ENCODE results near the gene GOLGA6L1.
"Not testable (repeated sequence)": the region's sequence is repeated elsewhere in the genome, so short reads cannot be mapped to it uniquely, and the experiment has no call there.

GOLGA6L1 gene, protein sequence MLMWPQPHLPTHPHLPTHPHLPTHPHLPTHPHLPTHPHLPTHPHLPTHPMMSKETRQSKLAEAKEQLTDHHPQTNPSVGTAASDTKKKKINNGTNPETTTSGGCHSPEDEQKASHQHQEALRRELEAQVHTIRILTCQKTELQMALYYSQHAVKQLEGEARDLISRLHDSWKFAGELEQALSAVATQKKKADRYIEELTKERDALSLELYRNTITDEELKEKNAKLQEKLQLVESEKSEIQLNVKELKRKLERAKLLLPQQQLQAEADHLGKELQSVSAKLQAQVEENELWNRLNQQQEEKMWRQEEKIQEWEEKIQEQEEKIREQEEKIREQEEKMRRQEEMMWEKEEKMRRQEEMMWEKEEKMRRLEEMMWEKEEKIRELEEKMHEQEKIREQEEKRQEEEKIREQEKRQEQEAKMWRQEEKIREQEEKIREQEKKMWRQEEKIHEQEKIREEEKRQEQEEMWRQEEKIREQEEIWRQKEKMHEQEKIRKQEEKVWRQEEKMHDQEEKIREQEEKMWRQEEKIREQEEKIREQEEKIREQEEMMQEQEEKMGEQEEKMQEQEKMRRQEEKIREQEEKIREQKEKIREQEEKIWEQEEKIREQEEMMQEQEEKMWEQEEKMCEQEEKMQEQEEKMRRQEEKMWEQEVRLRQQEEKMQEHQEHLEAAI

DNA sequence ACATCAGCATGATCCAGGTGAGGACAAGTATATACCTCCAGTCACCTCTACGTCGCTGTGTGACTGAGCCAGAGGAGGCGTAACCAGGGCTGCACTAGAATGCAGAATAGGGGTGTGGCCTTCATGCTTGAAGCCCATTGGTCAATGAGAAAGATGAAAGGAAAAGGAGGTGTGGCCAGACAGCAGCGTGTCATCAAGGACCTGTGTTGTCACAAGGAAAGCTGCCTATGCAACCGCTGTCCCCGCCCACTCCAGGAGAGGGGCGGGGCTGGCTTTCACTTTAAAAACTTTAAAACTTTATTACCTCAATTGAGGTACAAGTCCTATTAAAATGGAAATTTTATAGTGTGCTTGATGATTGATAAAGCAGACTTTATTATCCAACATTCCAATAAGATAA lies at the start of gene GOLGA6L1:
Gene GOLGA6L1, minus strand, starts transcription at position 101 of the 400 bp plus-strand sequence. Its CDS starts 91 bp downstream, at position 10.
- not testable (repeated sequence) for H3K4me3 ChIP-seq (replicated peaks; ENCODE audit: low read depth, low read length); DNase-seq (ENCODE audit: low read depth)

DNA sequence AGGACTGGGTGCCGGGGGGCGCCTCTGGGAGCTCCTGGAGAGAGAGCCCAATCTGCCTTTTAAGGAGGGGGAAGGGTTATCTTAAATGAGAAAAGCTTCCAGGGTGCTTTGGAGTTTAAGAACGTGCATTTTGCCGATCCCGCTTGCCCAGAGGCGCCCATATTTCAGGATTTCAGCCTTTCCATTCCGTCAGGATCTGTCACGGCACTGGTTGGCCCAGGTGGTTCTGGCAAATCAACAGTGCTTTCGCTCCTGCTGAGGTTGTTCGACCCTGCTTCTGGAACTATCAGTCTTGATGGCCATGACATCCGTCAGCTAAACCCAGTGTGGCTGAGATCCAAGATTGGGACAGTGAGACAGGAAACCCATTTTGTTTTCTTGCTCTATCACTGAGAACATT lies 44.6 kb upstream of the GOLGA6L1 start:
- not testable (repeated sequence) for DNase-seq (ENCODE audit: low read depth); H3K4me3 ChIP-seq (replicated peaks; ENCODE audit: low read depth, low read length)

DNA sequence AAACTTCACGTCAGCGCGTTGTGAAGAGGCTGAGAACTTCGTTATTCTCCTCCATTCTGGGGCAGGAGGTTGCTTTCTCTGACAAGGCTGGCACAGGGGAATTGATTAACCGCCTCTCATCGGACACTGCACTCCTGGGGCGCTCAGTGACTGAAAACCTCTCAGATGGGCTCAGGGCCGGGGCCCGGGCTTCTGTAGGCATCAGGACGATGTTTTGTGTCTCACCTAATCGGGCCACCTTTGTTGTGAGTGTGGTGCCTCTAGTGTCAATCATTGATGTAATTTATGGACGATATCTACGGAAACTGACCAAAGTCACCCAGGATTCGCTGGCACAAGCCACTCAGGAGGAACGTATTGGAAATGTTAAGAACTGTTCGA lies 43.9 kb upstream of the GOLGA6L1 start:
- not testable (repeated sequence) for H3K4me3 ChIP-seq (replicated peaks; ENCODE audit: low read depth, low read length); DNase-seq (ENCODE audit: low read depth)

DNA sequence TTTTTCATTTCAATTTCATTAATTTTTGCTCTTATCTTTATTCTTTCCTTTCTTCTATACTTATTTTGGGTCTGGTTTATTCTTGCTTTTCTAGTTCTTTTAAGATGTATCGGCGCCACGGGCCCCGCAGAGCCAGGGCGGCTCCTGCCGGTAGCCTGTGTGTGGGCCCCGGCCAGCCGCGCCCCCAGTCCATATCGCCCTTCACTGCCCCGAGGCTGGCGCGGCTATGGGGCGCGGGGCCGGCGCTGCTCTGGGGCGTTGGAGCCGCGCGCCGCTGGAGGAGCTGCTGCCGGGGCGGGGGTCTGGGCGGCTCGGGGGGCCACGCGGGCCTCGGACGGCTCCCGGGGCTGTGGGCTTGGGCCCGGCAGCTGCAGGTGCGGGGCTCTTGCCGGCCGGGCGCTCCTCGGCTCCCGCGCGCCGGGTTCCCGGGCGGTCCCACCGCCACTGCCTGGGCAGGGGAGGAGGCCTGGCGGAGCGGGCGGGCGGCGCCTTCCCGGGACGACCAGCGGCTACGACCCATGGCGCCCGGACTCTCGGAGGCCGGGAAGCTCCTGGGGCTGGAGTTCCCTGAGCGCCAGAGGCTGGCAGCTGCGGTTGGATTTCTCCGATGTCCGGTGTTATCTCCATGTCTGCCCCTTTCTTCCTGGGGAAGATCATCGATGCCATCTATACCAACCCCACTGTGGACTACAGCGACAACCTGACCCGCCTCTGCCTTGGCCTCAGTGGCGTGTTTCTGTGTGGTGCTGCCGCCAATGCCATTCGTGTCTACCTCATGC lies 43.3 kb upstream of the GOLGA6L1 start:
- H3K4me3 ChIP-seq (replicated peaks; ENCODE audit: low read depth, low read length); DNase-seq (ENCODE audit: low read depth): not testable (repeated sequence)

DNA sequence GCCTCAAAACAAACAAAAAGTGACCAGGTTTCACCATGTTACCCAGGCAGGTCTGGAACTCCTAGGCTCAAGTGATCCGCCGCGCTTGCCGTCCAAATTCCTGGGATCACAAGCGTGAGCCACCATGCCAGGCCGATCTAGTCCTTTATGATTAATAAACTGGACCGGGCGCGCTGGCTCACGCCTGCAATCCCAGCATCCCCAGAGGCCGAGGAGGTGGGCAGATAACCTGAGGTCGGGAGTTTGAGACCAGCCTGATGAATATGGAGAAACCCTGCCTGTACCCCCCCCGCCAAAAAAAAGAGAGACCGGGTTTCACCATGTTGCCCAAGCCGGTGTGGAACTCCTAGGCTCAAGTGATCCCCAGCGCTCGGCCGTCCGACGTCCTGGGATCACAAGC lies 40.1 kb upstream of the GOLGA6L1 start:
- not testable (repeated sequence) for H3K4me3 ChIP-seq (replicated peaks; ENCODE audit: low read depth, low read length); DNase-seq (ENCODE audit: low read depth)

DNA sequence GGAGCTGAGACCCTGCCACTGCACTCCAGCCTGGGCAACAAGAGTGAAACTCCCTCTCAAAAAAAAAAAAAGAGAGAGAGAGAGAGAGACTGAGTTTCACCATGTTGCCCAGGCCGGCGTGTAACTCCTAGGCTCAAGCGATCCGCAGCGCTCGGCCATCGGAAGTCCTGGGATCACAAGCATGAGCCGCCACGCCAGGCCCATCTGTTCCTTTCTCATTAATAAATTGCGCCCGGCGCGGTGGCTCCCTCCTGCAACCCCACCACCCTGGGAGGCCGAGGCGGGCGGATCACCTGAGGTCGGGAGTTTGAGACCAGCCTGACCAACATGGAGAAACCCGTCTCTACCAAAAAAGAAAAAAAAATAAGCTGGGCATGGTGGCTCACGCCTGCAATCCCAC lies 39.0 kb upstream of the GOLGA6L1 start:
- not testable (repeated sequence) for DNase-seq (ENCODE audit: low read depth); H3K4me3 ChIP-seq (replicated peaks; ENCODE audit: low read depth, low read length)

DNA sequence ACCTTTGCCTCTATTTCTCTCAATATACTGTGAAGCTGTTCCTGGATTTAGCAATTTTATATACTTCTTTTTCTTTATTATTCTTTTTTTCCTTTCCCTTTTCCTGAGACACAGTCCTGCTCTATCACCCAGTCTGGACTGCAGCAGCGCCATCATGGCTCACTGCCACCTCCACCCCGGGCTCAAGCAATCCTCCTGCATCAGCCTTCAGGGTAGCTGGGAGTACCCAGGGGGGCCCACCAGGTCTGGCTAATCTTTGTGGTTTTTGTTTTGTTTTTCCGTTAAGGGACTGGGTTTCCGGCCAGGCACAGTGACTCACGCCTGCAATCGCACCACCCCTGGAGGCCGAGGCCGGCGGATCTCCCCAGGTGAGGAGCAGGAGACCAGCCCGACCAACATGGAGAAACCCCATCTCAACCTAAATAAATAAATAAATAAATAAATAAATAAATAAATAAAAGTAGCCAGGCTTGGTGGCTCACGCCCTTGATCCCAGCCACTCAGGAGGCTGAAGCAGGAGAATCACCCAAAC lies 38.1 kb upstream of the GOLGA6L1 start:
- not testable (repeated sequence) for H3K4me3 ChIP-seq (replicated peaks; ENCODE audit: low read depth, low read length); DNase-seq (ENCODE audit: low read depth)

DNA sequence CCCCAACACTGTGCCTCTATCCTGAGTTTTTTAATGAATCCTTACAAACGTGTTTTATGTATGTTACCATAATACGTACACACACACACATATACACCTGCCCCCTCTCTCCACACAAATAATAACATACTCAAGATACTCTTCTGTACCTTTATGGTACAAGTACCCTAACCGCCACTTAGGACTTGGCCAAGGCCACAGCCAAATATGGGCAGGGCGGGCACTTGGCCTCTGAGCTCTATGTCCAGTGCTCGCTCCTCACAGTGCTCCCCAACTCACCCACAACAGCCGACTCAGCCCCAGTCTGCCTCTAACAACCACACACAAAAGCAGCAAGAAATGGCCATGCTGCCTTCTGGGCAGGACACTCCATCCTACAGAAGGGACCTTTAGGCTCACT lies 3.8 kb downstream of the GOLGA6L1 start:
- H3K4me3 ChIP-seq (replicated peaks; ENCODE audit: low read depth, low read length); DNase-seq (ENCODE audit: low read depth): not testable (repeated sequence)

DNA sequence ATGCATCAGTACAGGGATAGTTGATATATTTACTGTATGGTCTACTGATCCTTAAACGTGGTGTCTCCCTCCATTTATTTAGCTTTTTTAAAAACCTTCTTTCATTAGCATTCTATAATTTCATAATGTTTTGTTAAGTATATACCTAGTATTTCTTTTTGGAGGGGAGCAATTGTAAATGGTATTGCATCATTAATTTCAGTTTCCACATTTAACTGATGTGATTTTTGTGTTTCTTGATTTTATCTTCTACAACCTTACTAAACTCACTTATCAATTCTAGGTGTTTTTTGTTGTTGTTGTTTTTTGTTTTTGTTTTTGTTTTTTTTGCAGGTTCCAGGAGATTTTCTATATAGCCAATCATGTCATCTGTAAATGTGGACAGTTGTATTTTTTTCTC lies 18.4 kb downstream of the GOLGA6L1 start:
- TF ChIP-seq, protein P1, sequence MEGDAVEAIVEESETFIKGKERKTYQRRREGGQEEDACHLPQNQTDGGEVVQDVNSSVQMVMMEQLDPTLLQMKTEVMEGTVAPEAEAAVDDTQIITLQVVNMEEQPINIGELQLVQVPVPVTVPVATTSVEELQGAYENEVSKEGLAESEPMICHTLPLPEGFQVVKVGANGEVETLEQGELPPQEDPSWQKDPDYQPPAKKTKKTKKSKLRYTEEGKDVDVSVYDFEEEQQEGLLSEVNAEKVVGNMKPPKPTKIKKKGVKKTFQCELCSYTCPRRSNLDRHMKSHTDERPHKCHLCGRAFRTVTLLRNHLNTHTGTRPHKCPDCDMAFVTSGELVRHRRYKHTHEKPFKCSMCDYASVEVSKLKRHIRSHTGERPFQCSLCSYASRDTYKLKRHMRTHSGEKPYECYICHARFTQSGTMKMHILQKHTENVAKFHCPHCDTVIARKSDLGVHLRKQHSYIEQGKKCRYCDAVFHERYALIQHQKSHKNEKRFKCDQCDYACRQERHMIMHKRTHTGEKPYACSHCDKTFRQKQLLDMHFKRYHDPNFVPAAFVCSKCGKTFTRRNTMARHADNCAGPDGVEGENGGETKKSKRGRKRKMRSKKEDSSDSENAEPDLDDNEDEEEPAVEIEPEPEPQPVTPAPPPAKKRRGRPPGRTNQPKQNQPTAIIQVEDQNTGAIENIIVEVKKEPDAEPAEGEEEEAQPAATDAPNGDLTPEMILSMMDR (IDR thresholded peaks at IDR 0.05; ENCODE audit: low read length, missing control alignments): no peak
- no peak overlapping the region for H3K4me3 ChIP-seq (replicated peaks; ENCODE audit: low read depth, low read length)
- DNase-seq (ENCODE audit: low read depth): no peak

DNA sequence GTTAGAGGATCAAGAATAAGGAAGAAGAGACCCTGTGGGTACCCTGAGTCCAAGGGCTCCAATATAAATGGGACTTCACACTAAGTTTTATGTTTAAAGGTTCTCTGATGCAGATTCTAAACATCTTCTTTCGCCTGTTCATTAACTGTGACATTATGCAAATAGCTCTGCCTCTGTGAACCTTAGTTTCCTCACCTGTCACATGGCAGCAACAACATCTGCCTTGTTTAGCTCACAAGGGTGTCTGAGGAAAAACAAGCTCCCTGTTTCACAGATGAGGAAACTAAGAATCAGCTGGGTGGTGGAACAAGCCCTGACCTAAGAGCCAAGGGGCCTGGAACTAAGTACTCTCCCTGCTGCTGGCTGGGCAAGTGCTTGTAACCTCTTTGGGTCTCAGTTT lies 40.8 kb downstream of the GOLGA6L1 start:
- no peak for DNase-seq (ENCODE audit: low read depth)
- H3K4me3 ChIP-seq (replicated peaks; ENCODE audit: low read depth, low read length): no peak overlapping the region
- TF ChIP-seq, protein P1 (IDR thresholded peaks at IDR 0.05; ENCODE audit: low read length, missing control alignments): no peak

DNA sequence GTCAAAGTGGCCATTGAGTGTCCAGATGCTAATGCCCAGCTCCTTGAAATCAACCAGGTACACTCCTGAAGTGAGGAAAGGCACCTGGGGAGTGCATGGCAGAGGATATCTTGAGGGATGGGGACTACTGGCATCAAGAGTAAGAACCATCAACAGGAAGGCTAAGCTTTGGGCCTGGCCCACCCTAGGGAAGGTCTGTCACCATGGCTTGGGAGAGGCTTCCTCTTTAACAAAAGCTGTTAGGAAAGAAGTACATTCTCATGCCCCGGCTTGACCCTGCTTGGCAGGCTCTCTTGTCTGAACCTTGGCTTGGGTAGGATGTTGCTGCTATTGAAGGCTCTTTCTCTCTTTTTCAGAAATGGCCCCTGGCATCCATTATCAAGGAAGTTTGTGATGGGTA lies 53.5 kb downstream of the GOLGA6L1 start:
- no peak for DNase-seq (ENCODE audit: low read depth)
- TF ChIP-seq, protein P1 (IDR thresholded peaks at IDR 0.05; ENCODE audit: low read length, missing control alignments): no peak
- no peak overlapping the region for H3K4me3 ChIP-seq (replicated peaks; ENCODE audit: low read depth, low read length)

DNA sequence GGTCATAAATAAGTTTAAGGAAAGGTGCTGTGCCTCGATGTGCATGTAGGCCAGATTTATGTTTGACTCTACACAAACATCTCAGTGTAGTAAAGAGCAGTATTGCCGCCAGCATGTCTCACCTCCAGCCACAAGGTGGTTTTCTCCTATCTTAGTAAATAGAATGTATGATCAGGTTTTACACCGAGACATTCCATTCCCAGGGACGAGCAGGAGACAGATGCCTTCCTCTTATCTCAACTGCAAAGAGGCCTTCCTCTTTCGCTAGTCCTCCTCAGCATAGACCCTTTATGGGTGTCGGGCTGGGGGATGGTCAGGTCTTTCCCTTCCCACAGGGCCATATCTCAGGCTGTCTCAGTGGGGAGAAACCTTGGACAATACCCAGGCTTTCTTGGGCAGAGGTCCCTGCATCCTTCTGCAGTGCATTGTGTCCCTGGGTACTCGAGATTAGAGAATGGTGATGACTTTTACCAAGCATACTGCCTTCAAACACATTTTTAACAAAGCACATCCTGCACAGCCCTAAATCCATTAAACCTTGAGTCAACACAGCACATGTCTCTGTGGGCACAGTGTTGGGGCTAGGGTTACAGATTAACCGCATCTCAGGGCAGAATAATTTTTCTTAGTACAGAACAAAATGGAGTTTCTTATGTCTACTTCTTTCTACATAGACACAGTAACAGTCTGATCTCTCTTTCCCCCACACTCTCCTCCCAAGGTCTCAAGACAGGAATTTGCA lies 54.5 kb downstream of the GOLGA6L1 start:
- not testable (repeated sequence) for DNase-seq (ENCODE audit: low read depth); H3K4me3 ChIP-seq (replicated peaks; ENCODE audit: low read depth, low read length)
